MCF 10A (cell line): ENCODE measurements around the gene TRAK1. TPM values are rescaled to one million over a fixed set of nuclear protein-coding genes. Genes with fewer than 3 reads are reported as not detected.

Source experiments
- BruUV-seq: library from RNA; stranded (reverse); fragments of 400-500 nt; replicated peaks from 2 replicates; lab custom pipeline; 2021; lab: Mats Ljungman, UMichigan
- CTCF ChIA-PET: fragments of 300-600 bp; sonication (Branson Sonifier 250); formaldehyde crosslinking; extraction: SDS; loops from one replicate; lab custom pipeline; 2021; ENCODE audit warnings: antibody characterized with exemption, inconsistent platforms; lab: Yijun Ruan, JAX
- POLR2A ChIA-PET: fragments of 300-600, 350-650 bp; sonication (Branson Sonifier 250); formaldehyde crosslinking; extraction: SDS; loops from one replicate; lab custom pipeline; 2020; ENCODE audit warnings: antibody characterized with exemption, inconsistent platforms; lab: Yijun Ruan, JAX
- DNase-seq: peaks from one replicate; pipeline ENCODE4 v3.0.0-alpha.2; 2018; ENCODE audit not compliant: unreplicated experiment
- H3K27ac Mint-ChIP-seq: one replicate; pipeline ENCODE4 v1.8.0; 2022; ENCODE audit warnings: mild to moderate bottlenecking, low read depth, mixed read lengths; ENCODE audit not compliant: unreplicated experiment
- H3K27me3 Mint-ChIP-seq: one replicate; pipeline ENCODE4 v1.8.0; 2022; ENCODE audit warnings: mixed read lengths; ENCODE audit not compliant: insufficient read depth, unreplicated experiment
- H3K36me3 Mint-ChIP-seq: one replicate; pipeline ENCODE4 v1.8.0; 2022; ENCODE audit warnings: mild to moderate bottlenecking, moderate library complexity, mixed read lengths; ENCODE audit not compliant: insufficient read depth, unreplicated experiment
- H3K4me1 Mint-ChIP-seq: one replicate; pipeline ENCODE4 v1.8.0; 2022; ENCODE audit warnings: mixed read lengths; ENCODE audit not compliant: insufficient read depth, unreplicated experiment
- H3K4me3 Mint-ChIP-seq: one replicate; pipeline ENCODE4 v1.8.0; 2022; ENCODE audit warnings: mild to moderate bottlenecking, moderate library complexity, mixed read lengths; ENCODE audit not compliant: unreplicated experiment
- H3K9me3 Mint-ChIP-seq: one replicate; pipeline ENCODE4 v1.8.0; 2022; ENCODE audit warnings: mixed read lengths; ENCODE audit not compliant: unreplicated experiment
- CTCF ChIP-seq: fragments of 200-600 bp; IDR thresholded peaks from one replicate; pipeline ENCODE4 v1.8.0; 2022; ENCODE audit warnings: antibody characterized with exemption, mild to moderate bottlenecking; ENCODE audit not compliant: unreplicated experiment
- intact Hi-C: fragments of 100-400 bp; cut with micrococcal nuclease; formaldehyde crosslinking; loops from 2 replicates; pipeline ENCODE4 v1.14.1; 2022
- total RNA-seq: library from RNA; stranded (reverse); gene quantifications from 2 replicates; pipeline ENCODE4 v1.2.3, GENCODE V29; 2022

Gene TRAK1
- total RNA-seq, 1 experiment from 2014 or later, result 33.2 TPM

GRCh38 chr3:42095540-42095939 lies 4.4 kb downstream of the TRAK1 start:
- intact Hi-C loops, result no loop called here
- no peak overlapping the region for H3K4me3 Mint-ChIP-seq
- no peaks in the 10 kb centered on the region for H3K9me3 Mint-ChIP-seq
- no peak for DNase-seq
- peaks cover 53% of the 10 kb centered on the region for H3K4me1 Mint-ChIP-seq
- BruUV-seq, result no TSS peak
- ChIA-PET CTCF (interaction anchor here (0.5 to 7.8 kb wide), 6 partner anchors 60 to 214 kb away, joined by 4 to 118 read pairs (median 6); no protein-coding TSS in a partner anchor), POLR2A (interaction anchor here (1.0 to 1.1 kb wide), 2 partner anchors 14 to 79 kb away, joined by 3 read pairs; no protein-coding TSS in a partner anchor)
- no peak overlapping the region for H3K27ac Mint-ChIP-seq
- H3K27me3 Mint-ChIP-seq, result no peaks in the 10 kb centered on the region
- TF ChIP-seq CTCF, result no peak
- H3K36me3 Mint-ChIP-seq, result peaks cover 26% of the 10 kb centered on the region

- no peak for DNase-seq
- Mint-ChIP-seq H3K27me3 (no peaks in the 10 kb centered on the region), H3K4me1 (peaks cover 48% of the 10 kb centered on the region), H3K4me3 (no peak overlapping the region), H3K36me3 (peaks cover 27% of the 10 kb centered on the region), H3K27ac (peak overlapping the region; percentile 14), H3K9me3 (no peaks in the 10 kb centered on the region)
- intact Hi-C loops, result no loop called here
- POLR2A ChIA-PET, result interaction anchor here (0.6 to 1.4 kb wide), 2 partner anchors 17 to 33 kb away, joined by 3 to 4 read pairs; no protein-coding TSS in a partner anchor
- CTCF ChIA-PET, result interaction anchor here (0.8 to 7.8 kb wide), 7 partner anchors 9 to 199 kb away, joined by 3 to 118 read pairs (median 4); no protein-coding TSS in a partner anchor
- no peak for TF ChIP-seq CTCF
- BruUV-seq, result no TSS peak
Measured at GRCh38 chr3:42096796-42097565, 5.8 kb downstream of the TRAK1 start.

DNA sequence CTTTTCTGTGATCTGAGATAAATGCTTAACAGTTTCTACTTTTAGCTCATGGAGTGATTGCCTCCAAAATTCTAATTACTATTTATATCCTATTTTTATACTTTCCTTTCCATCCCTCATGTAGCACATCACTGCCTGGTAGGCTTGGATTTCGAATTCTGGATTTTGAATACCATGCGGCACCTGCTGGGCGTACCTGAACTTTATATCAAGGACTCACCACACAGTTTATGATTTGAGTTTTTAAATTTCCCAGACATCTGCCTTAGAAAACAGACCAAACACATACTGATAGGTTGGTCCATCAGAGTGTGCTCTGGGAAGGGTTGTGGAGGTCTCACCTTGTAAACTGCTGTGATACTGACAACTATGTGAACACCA lies 6.4 kb downstream of the TRAK1 start:
- no peak for TF ChIP-seq CTCF
- no peak overlapping the region for H3K4me3 Mint-ChIP-seq
- ChIA-PET CTCF (interaction anchor here (0.9 to 7.8 kb wide), 7 partner anchors 10 to 200 kb away, joined by 3 to 118 read pairs (median 15); partner anchors contain the start of gene ULK4), POLR2A (interaction anchor here (0.9 to 1.4 kb wide), 2 partner anchors 18 to 202 kb away, joined by 3 read pairs; no protein-coding TSS in a partner anchor)
- H3K27ac Mint-ChIP-seq, result peak overlapping the region; percentile 14
- no TSS peak for BruUV-seq
- no peak for DNase-seq
- H3K4me1 Mint-ChIP-seq, result peaks cover 49% of the 10 kb centered on the region
- no peaks in the 10 kb centered on the region for H3K9me3 Mint-ChIP-seq
- H3K36me3 Mint-ChIP-seq, result peaks cover 22% of the 10 kb centered on the region
- intact Hi-C loops, result no loop called here
- no peaks in the 10 kb centered on the region for H3K27me3 Mint-ChIP-seq

DNA sequence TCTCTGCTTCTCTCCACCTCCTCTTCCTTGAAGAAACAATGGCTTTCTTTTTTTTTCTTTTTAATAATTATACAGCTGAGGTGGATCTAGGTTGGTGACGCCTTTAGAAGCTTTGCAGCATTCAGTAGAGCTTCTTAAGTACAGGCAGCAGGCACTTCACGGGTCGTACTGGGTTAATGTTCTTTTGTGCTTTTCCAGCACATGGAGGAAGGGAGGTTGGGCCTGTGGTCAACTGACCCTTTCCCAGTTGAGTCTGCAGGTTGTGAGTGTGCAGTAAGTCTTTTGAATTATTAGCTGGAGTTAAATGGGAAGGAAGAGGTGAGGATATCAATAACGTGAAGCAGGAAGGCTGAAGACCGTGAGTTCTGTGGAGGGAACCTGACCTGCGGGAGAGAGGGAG lies 7.0 kb downstream of the TRAK1 start:
- peaks cover 22% of the 10 kb centered on the region for H3K36me3 Mint-ChIP-seq
- H3K27me3 Mint-ChIP-seq, result no peaks in the 10 kb centered on the region
- no TSS peak for BruUV-seq
- no peak overlapping the region for H3K4me3 Mint-ChIP-seq
- H3K9me3 Mint-ChIP-seq, result no peaks in the 10 kb centered on the region
- peaks cover 49% of the 10 kb centered on the region for H3K4me1 Mint-ChIP-seq
- TF ChIP-seq CTCF, result no peak
- intact Hi-C loops, result loop anchor here (2.0 kb wide), 1 partner anchor 1517 kb away; no protein-coding TSS in a partner anchor
- ChIA-PET POLR2A (interaction anchor here (0.6 to 1.4 kb wide), 3 partner anchors 18 to 203 kb away, joined by 3 to 4 read pairs (median 3); no protein-coding TSS in a partner anchor), CTCF (interaction anchor here (0.6 to 7.8 kb wide), 12 partner anchors 11 to 200 kb away, joined by 3 to 118 read pairs (median 16); partner anchors contain the start of gene ULK4)
- no peak for DNase-seq
- peak overlapping the region; percentile 8 for H3K27ac Mint-ChIP-seq
